GM19193 (cell line): ENCODE measurements around the gene TIMM9.

Experiments used
- POLR2A ChIP-seq: IDR thresholded peaks from 4 replicates; pipeline ENCODE4 v1.6.1; 2011; ENCODE audit not compliant: insufficient read depth, insufficient read length; ENCODE audit errors: extremely low read depth

TIMM9 gene

GRCh38 chr14:58427281-58428117 is at the start of gene TIMM9, which contains the start of gene KIAA0586:
Gene TIMM9 (minus strand): TSS chr14:58427531. CDS start chr14:58411945, 15,586 bp downstream.
Gene KIAA0586 (plus strand): TSS chr14:58427719. CDS start chr14:58428265, 546 bp downstream.
- peak; percentile 86 for TF ChIP-seq POLR2A

- no peak for TF ChIP-seq POLR2A
Measured at GRCh38 chr14:58476320-58476719, 49.0 kb upstream of the TIMM9 start.

GRCh38 chr14:58469309-58469708 is 42.0 kb upstream of the TIMM9 start:
- TF ChIP-seq POLR2A: no peak

GRCh38 chr14:58467575-58467974 is 40.2 kb upstream of the TIMM9 start:
- no peak for TF ChIP-seq POLR2A

- no peak for TF ChIP-seq POLR2A
Measured at GRCh38 chr14:58466459-58466858, 39.1 kb upstream of the TIMM9 start.

- no peak for TF ChIP-seq POLR2A
Measured at GRCh38 chr14:58465421-58465820, 38.1 kb upstream of the TIMM9 start.

GRCh38 chr14:58464652-58465051 is 37.3 kb upstream of the TIMM9 start:
- no peak for TF ChIP-seq POLR2A

GRCh38 chr14:58463147-58463546 is 35.8 kb upstream of the TIMM9 start:
- no peak for TF ChIP-seq POLR2A

GRCh38 chr14:58460772-58461171 is 33.4 kb upstream of the TIMM9 start:
- TF ChIP-seq POLR2A: no peak

- TF ChIP-seq POLR2A: no peak
Measured at GRCh38 chr14:58455593-58456265, 28.4 kb upstream of the TIMM9 start.

GRCh38 chr14:58444627-58445026 is 17.3 kb upstream of the TIMM9 start:
- TF ChIP-seq POLR2A: no peak

GRCh38 chr14:58439476-58439875 is 12.1 kb upstream of the TIMM9 start:
- no peak for TF ChIP-seq POLR2A

- no peak for TF ChIP-seq POLR2A
Measured at GRCh38 chr14:58430156-58430555, 2.8 kb upstream of the TIMM9 start.

GRCh38 chr14:58428118-58428683 is 870 bp upstream of the TIMM9 start:
- TF ChIP-seq POLR2A: no peak

GRCh38 chr14:58426670-58427280 is 556 bp downstream of the TIMM9 start:
- TF ChIP-seq POLR2A: peak; percentile 48
